Activated T-cell treated with anti-CD3 and anti-CD28 coated beads, Interleukin-2, amount 50 U/mL, for 4 hours (primary cell): ENCODE measurements around the gene LMAN2. TPM values are rescaled to one million over a fixed set of nuclear protein-coding genes. Genes with fewer than 3 reads are reported as not detected.
A peak's percentile ranks its signal among the peaks of the same experiment; 100 is the strongest.

Experiments used
- ATAC-seq, 2 donors: fragments of 200-7000 bp; cut with Tn5 transposase; one replicate each; pipeline ENCODE4 v1.10.0; 2021
- DNase-seq: peaks from one replicate; pipeline ENCODE4 v3.0.0-alpha.2; 2020
- H3K27me3 Mint-ChIP-seq: one replicate; pipeline ENCODE4 v1.8.0; 2021; ENCODE audit warnings: low read depth, mixed read lengths
- H3K36me3 Mint-ChIP-seq: one replicate; pipeline ENCODE4 v1.8.0; 2022; ENCODE audit warnings: mixed read lengths; ENCODE audit not compliant: insufficient read depth
- H3K4me1 Mint-ChIP-seq: one replicate; pipeline ENCODE4 v1.8.0; 2021; ENCODE audit warnings: low read depth, mixed read lengths
- H3K4me3 Mint-ChIP-seq: one replicate; pipeline ENCODE4 v1.8.0; 2021; ENCODE audit warnings: mild to moderate bottlenecking, moderate library complexity, mixed read lengths
- H3K9me3 Mint-ChIP-seq: one replicate; pipeline ENCODE4 v1.8.0; 2021; ENCODE audit warnings: mixed read lengths
- total RNA-seq, 3 donors: library from RNA; stranded (reverse); gene quantifications; one replicate each; pipeline ENCODE4 v1.2.1, GENCODE V29; 2021

Gene LMAN2
- 100 to 1,000 TPM; 120 to 129 (median 127) TPM for total RNA-seq

DNA sequence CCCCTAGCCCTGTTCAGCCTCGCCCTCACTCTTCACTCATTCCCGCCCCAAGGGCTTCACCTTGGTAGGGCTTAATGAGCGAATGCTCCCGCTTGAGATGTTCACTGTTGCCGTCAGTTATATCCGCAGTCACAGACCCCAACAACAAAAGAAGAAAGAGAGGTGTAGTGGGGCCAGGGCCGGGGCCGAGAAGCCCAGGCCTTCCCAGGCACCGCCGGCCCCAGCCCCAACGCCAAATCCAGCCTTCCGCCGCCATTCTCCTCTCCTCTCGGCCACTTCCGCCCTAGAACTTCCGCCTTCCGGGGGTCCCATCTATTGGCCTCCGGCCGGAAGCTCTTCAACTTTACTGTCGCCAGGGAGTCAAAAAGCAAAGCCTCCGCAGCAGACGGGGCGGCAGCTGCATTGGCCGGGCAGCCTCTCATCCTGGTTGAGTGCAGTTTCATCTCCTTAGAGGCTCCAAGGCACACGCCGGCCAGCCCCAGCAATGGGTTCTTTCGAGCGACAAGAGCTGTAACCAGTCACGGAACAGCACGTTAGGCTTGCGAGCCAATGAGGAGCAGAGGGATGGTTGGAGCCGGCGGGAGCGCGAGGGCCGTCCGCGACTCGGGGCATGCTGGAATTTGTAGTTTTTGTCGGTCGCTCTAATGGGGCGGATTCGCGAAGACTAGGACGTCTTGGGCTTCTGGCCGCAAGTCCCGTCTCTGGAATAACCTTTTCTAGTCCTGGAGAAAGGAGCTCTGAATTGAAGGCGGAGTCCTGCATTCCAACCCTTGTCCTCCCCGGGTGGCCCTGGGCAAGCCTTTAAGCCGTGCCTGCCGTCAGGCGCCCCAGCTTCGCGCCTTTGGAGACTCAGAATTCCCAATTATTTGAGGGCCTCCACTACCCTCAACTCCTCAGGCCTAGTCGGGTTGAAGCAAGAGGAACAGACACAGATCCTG lies at the start of gene LMAN2:
Gene LMAN2, minus strand, starts transcription at position 277 of the 938 bp plus-strand sequence. Its CDS starts 21 bp downstream, at position 256.
- no peaks in the 10 kb centered on the region for H3K27me3 Mint-ChIP-seq
- DNase-seq, result peak; percentile 82
- H3K4me1 Mint-ChIP-seq, result peaks cover 61% of the 10 kb centered on the region
- peak within 1 kb of the TSS; percentile 97 for H3K4me3 Mint-ChIP-seq
- H3K9me3 Mint-ChIP-seq, result no peaks in the 10 kb centered on the region
- peaks cover 19% of the 10 kb centered on the region for H3K36me3 Mint-ChIP-seq
- ATAC-seq, result peak; percentile 97 to 98

GRCh38 chr5:177399997-177400868 lies 48.8 kb upstream of the LMAN2 start, which contains the start of gene PFN3:
TSS of gene PFN3 (minus strand) at chr5:177400661. CDS start at chr5:177400576, 85 bp downstream.
- Mint-ChIP-seq H3K9me3 (no peaks in the 10 kb centered on the region), H3K27me3 (no peaks in the 10 kb centered on the region), H3K4me3 (no peak within 1 kb of the TSS), H3K36me3 (no peaks in the 10 kb centered on the region), H3K4me1 (peaks cover 20% of the 10 kb centered on the region)
- ATAC-seq (no peak), DNase-seq (no peak)

- H3K4me1 Mint-ChIP-seq, result peaks cover 6% of the 10 kb centered on the region
- ATAC-seq (no peak), DNase-seq (no peak)
- no peak overlapping the region for H3K4me3 Mint-ChIP-seq
- H3K27me3 Mint-ChIP-seq, result no peaks in the 10 kb centered on the region
- no peaks in the 10 kb centered on the region for H3K9me3 Mint-ChIP-seq
- H3K36me3 Mint-ChIP-seq, result no peaks in the 10 kb centered on the region
Measured at GRCh38 chr5:177397875-177398390, 46.5 kb upstream of the LMAN2 start.

DNA sequence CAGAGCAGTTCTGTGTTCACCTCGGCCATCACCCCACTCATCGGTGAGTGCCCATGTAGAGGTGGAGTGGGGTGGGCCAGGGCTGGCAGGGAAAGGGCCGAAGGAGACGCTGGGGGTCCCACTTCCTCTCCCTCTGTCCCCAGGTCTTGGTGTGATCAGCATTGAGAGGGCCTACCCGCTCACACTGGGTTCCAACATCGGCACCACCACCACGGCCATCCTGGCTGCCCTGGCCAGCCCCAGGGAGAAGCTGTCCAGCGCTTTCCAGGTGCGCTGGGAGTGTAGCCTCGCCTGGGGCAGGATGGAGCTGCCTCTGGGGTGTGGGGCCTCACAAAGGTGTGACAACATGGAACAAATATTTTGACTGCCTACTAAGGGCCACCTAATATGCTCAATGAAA lies 45.3 kb upstream of the LMAN2 start:
- DNase-seq, result no peak
- ATAC-seq, result no peak
- H3K36me3 Mint-ChIP-seq, result no peaks in the 10 kb centered on the region
- H3K27me3 Mint-ChIP-seq, result no peaks in the 10 kb centered on the region
- no peaks in the 10 kb centered on the region for H3K9me3 Mint-ChIP-seq
- H3K4me3 Mint-ChIP-seq, result no peak overlapping the region
- H3K4me1 Mint-ChIP-seq, result no peaks in the 10 kb centered on the region

- H3K36me3 Mint-ChIP-seq, result no peaks in the 10 kb centered on the region
- DNase-seq (no peak), ATAC-seq (no peak)
- no peak overlapping the region for H3K4me3 Mint-ChIP-seq
- no peaks in the 10 kb centered on the region for H3K27me3 Mint-ChIP-seq
- no peaks in the 10 kb centered on the region for H3K9me3 Mint-ChIP-seq
- peaks cover 5% of the 10 kb centered on the region for H3K4me1 Mint-ChIP-seq
Measured at GRCh38 chr5:177396078-177396477, 44.6 kb upstream of the LMAN2 start.

GRCh38 chr5:177393990-177394389 lies 42.5 kb upstream of the LMAN2 start:
- Mint-ChIP-seq H3K4me1 (peaks cover 25% of the 10 kb centered on the region), H3K4me3 (no peak overlapping the region), H3K36me3 (no peaks in the 10 kb centered on the region), H3K27me3 (no peaks in the 10 kb centered on the region), H3K9me3 (no peaks in the 10 kb centered on the region)
- ATAC-seq (no peak), DNase-seq (no peak)

GRCh38 chr5:177393206-177393765 lies 41.8 kb upstream of the LMAN2 start:
- no peaks in the 10 kb centered on the region for H3K36me3 Mint-ChIP-seq
- ATAC-seq (no peak), DNase-seq (no peak)
- H3K9me3 Mint-ChIP-seq, result no peaks in the 10 kb centered on the region
- H3K4me1 Mint-ChIP-seq, result peaks cover 32% of the 10 kb centered on the region
- H3K27me3 Mint-ChIP-seq, result no peaks in the 10 kb centered on the region
- H3K4me3 Mint-ChIP-seq, result no peak overlapping the region

- no peaks in the 10 kb centered on the region for H3K27me3 Mint-ChIP-seq
- H3K9me3 Mint-ChIP-seq, result no peaks in the 10 kb centered on the region
- peaks cover 36% of the 10 kb centered on the region for H3K4me1 Mint-ChIP-seq
- DNase-seq (no peak), ATAC-seq (no peak)
- no peaks in the 10 kb centered on the region for H3K36me3 Mint-ChIP-seq
- no peak overlapping the region for H3K4me3 Mint-ChIP-seq
Measured at GRCh38 chr5:177392765-177393164, 41.3 kb upstream of the LMAN2 start.

DNA sequence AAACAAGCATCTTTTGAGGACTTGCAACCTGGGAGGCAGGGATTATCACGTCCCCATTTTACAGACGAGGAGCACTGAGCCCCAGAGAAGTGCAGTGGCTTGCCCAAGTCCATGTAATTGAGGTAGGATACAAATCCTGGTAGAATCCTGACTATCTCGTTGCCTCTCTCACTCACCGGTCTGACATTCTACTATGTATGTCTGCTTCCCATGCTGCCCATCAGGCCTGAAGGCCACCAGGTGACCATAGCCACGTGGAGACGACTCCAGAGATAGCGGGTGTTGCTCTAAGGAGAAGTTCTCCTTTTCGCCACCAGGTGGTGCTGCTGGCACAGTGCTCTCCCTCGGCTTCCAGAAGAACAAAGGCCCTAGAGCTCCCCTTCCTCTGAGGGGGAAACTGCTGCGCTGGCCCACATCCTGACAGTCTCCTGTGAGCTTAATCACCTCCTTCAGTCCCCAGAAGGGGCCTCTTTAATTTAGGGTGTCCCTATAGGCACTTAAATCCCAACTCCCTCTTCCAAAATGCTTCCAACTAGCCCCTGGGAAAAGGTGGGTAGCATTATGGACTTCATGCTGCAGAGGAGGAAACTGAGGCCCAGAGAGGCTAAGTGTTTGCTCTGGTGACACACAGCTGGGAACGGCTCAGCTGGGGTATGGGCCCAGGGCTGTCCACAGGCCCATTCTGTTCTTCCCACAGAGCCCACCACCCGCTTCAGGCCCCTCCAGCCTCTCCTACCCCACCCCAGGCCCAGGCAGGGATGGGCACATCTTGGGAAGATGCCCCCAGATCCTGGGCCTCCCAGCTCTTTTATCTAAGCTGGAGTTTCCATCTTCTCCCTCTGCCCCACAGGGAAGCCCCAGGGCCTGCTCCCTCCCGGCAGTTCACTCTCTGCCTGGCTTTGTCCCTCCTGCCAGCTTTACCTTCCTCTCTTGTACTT lies 39.2 kb upstream of the LMAN2 start:
- ATAC-seq (peak; percentile 67 to 70), DNase-seq (peak; percentile 88)
- no peaks in the 10 kb centered on the region for H3K27me3 Mint-ChIP-seq
- H3K4me3 Mint-ChIP-seq, result no peak overlapping the region
- H3K9me3 Mint-ChIP-seq, result no peaks in the 10 kb centered on the region
- H3K4me1 Mint-ChIP-seq, result peaks cover 39% of the 10 kb centered on the region
- no peaks in the 10 kb centered on the region for H3K36me3 Mint-ChIP-seq

DNA sequence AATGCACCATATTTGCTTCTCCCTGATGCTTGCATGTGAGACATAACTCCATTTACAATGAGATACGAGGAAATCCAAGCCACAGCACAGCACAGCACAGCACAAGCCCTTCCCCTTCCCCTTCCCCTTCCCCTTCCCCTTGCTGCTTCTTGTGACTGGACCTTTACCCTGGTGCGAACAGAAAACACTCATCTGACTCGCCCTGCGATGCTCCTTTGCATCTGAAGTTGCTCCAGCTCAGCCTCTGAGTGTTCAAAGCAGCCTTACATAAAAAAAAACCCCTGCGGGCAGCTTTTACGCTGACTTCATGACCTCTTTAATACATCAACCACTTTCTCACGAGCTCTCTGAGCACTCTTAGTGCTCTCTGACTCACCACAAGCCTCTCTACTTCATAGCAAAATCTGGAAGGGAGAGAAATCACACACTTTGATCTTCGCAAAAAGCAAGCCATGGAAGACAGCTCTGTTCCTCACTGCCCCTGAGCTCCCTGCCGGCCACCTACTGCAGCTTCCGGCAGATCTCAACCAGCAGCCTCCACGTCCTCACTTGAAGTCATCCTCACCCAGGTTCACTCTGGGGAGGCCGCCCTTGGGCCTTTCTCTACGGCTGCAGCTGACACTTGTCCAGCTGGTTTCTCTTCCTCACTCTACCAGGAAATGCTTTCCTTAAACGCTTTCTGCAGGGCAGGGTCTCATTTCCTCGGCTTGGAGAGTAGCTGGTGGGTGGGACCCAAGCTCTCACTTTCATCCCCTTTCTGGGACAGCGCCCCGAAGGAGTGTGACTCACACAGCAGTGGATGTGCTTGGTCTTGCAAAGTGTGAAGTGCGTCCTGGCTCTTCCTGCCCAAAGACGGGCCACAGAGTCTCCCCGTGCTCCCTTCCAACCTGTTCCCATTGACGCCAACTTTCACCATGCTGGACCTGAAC lies 38.0 kb upstream of the LMAN2 start:
- peak; percentile 80 to 85 for ATAC-seq
- H3K36me3 Mint-ChIP-seq, result no peaks in the 10 kb centered on the region
- no peaks in the 10 kb centered on the region for H3K9me3 Mint-ChIP-seq
- H3K27me3 Mint-ChIP-seq, result no peaks in the 10 kb centered on the region
- peak overlapping the region; percentile 61 for H3K4me3 Mint-ChIP-seq
- DNase-seq, result peak; percentile 31
- peaks cover 44% of the 10 kb centered on the region for H3K4me1 Mint-ChIP-seq

DNA sequence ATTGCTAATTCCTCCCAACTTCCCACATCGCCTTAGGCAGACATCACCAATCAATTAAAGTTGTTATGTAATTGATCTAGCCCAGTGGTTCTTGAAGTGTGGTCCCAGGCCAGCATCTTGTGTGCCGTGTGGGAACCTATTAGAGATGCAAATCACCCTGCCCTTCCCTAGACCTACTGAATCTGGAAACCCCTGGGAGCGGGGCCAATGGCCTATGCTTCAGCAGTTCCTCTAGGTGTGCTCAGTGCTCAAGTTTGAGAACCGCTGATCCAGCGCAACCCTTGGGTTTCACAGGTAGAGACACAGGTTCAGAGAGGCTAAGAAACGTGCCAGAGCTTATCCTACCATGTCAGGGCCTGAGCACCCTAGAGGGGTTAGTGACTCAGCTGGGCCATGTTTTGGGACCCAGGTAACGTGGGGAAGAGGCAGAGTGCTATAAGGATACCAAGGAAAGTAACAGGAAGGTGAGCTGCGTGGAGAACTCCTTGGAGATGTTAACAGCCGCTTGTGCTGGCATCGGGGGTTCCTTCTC lies 37.1 kb upstream of the LMAN2 start:
- DNase-seq (no peak), ATAC-seq (no peak)
- H3K4me3 Mint-ChIP-seq, result no peak overlapping the region
- no peaks in the 10 kb centered on the region for H3K27me3 Mint-ChIP-seq
- no peaks in the 10 kb centered on the region for H3K36me3 Mint-ChIP-seq
- no peaks in the 10 kb centered on the region for H3K9me3 Mint-ChIP-seq
- peaks cover 47% of the 10 kb centered on the region for H3K4me1 Mint-ChIP-seq

DNA sequence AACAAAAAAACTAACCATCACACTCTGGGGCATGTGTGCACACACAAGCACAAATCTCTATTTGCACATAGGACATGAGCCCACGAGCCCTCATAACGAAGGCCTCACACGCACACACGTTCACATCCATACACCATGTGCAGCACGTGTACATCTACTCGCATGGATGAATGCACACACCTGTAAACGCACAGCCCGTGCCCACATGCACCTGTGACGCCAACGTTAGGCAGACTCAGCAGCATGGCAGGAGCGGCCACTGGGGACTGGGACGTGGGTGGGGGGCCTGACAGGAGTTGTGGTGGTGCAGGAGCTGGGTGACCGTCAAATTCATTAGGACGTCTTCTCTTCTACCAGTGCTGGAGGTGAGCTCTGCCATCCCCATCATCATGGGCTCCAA lies 35.9 kb upstream of the LMAN2 start:
- DNase-seq (no peak), ATAC-seq (no peak)
- Mint-ChIP-seq H3K36me3 (no peaks in the 10 kb centered on the region), H3K4me3 (no peak overlapping the region), H3K9me3 (no peaks in the 10 kb centered on the region), H3K27me3 (no peaks in the 10 kb centered on the region), H3K4me1 (peaks cover 55% of the 10 kb centered on the region)
